ENCODE data around the gene LMO2.

DNA sequence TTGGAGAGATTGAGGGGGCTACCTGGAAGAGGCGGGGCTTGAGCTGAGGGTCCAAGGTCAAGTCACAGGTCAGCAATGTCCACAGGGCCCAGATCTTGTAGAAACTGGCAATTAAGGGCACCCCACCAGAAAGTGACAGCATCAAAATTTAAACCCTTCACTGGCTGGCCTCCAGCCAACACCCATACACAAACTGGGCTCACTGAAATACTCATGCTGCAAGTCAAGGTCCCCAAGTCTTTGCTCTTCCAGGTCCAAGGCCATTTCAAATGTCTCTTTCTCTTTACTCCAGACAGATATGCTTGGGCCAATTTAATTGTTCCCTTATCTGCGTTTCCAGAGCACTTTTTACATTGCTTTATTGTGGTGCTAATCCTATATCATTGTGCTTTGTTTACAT is 36.4 kb downstream of the LMO2 start:
- TF ChIP-seq CTCF (IDR thresholded peaks at IDR 0.05), result no peak
- no peak for TF ChIP-seq POLR2A (IDR thresholded peaks at IDR 0.05)
